GM23338 (cell line): Measurements from ENCODE around the gene TOM1L2. TPM values are rescaled to one million over a fixed set of nuclear protein-coding genes. Genes with fewer than 3 reads are reported as not detected.
A peak's percentile ranks its signal among the peaks of the same experiment; 100 is the strongest.

Source experiments
- ATAC-seq: fragments of 200-7000 bp; cut with Tn5 transposase; 3 replicates; pipeline ENCODE4 v1.9.1; 2020
- DNase-seq: peaks from one replicate; pipeline ENCODE4 v3.0.0-alpha.2; 2015; ENCODE audit warnings: low spot score
- H2AFZ ChIP-seq: fragments of 200-600 bp; sonication (generic); 2 replicates; pipeline ENCODE4 v1.8.0; 2016; ENCODE audit warnings: antibody characterized with exemption, mild to moderate bottlenecking, moderate library complexity
- H3F3A ChIP-seq: fragments of 200-600 bp; sonication (generic); replicated peaks from 2 replicates; pipeline ENCODE4 v1.8.0; 2017; ENCODE audit warnings: antibody characterized with exemption, mixed run types, low read depth
- H3K27ac ChIP-seq: fragments of 200-600 bp; sonication (generic); 2 replicates; pipeline ENCODE4 v1.6.1; 2016; ENCODE audit warnings: low read depth
- H3K27me3 ChIP-seq: fragments of 200-600 bp; sonication (generic); 2 replicates; pipeline ENCODE4 v1.8.0; 2016; ENCODE audit warnings: mild to moderate bottlenecking, mixed run types, moderate library complexity; ENCODE audit not compliant: insufficient read depth
- H3K36me3 ChIP-seq: fragments of 200-600 bp; sonication (generic); 2 replicates; pipeline ENCODE4 v1.8.0; 2016; ENCODE audit warnings: mild to moderate bottlenecking; ENCODE audit not compliant: insufficient read depth
- H3K4me1 ChIP-seq: fragments of 200-600 bp; sonication (generic); 2 replicates; pipeline ENCODE4 v1.8.0; 2016; ENCODE audit warnings: mild to moderate bottlenecking, moderate library complexity; ENCODE audit not compliant: insufficient read depth
- H3K4me2 ChIP-seq: fragments of 200-600 bp; sonication (generic); 2 replicates; pipeline ENCODE4 v1.7.1; 2017; ENCODE audit warnings: mixed run types
- H3K4me3 ChIP-seq: fragments of 200-600 bp; sonication (generic); 2 replicates; pipeline ENCODE4 v1.6.1; 2016; ENCODE audit warnings: mixed run types
- H3K79me2 ChIP-seq: fragments of 200-600 bp; sonication (generic); replicated peaks from 2 replicates; pipeline ENCODE4 v1.8.0; 2017; ENCODE audit warnings: mild to moderate bottlenecking; ENCODE audit not compliant: insufficient read depth
- H3K9me2 ChIP-seq: fragments of 200-600 bp; sonication (generic); 2 replicates; pipeline ENCODE4 v1.8.0; 2017; ENCODE audit not compliant: insufficient read depth
- H4K20me1 ChIP-seq: fragments of 200-600 bp; sonication (generic); replicated peaks from 2 replicates; pipeline ENCODE4 v1.8.0; 2017; ENCODE audit warnings: mild to moderate bottlenecking; ENCODE audit not compliant: insufficient read depth
- H3K27ac Mint-ChIP-seq: 2 replicates; pipeline ENCODE4 v1.8.0; 2020; ENCODE audit warnings: inconsistent platforms, mild to moderate bottlenecking, moderate library complexity, mixed read lengths
- H3K27me3 Mint-ChIP-seq: 3 replicates; pipeline ENCODE4 v1.8.0; 2022; ENCODE audit warnings: low read depth, mild to moderate bottlenecking, moderate library complexity, mixed read lengths, inconsistent platforms; ENCODE audit not compliant: insufficient read depth, poor library complexity
- H3K36me3 Mint-ChIP-seq: 3 replicates; pipeline ENCODE4 v1.8.0; 2021; ENCODE audit warnings: low read depth, mild to moderate bottlenecking, inconsistent platforms, moderate library complexity, mixed read lengths
- H3K4me1 Mint-ChIP-seq: 3 replicates; pipeline ENCODE4 v1.8.0; 2020; ENCODE audit warnings: mild to moderate bottlenecking, inconsistent platforms, mixed read lengths
- H3K4me3 Mint-ChIP-seq: 3 replicates; pipeline ENCODE4 v1.8.0; 2021; ENCODE audit warnings: moderate library complexity, mild to moderate bottlenecking, inconsistent platforms, mixed read lengths
- H3K9me3 Mint-ChIP-seq: 3 replicates; pipeline ENCODE4 v1.8.0; 2020; ENCODE audit warnings: moderate library complexity, mild to moderate bottlenecking, inconsistent platforms, mixed read lengths
- CREB1 ChIP-seq: fragments of 250-450 bp; sonication (Bioruptor Pico); IDR thresholded peaks from 2 replicates; pipeline ENCODE4 v1.5.0; 2020; ENCODE audit warnings: low read depth, mild to moderate bottlenecking, moderate library complexity
- EZH2phosphoT487 ChIP-seq: fragments of 200-600 bp; sonication (generic); IDR thresholded peaks from one replicate; pipeline ENCODE4 v1.8.1; 2018; ENCODE audit warnings: antibody characterized with exemption; ENCODE audit not compliant: unreplicated experiment
- JUNB ChIP-seq: IDR thresholded peaks from one replicate; pipeline ENCODE4 v1.6.1; 2016; ENCODE audit warnings: antibody characterized with exemption; ENCODE audit not compliant: unreplicated experiment
- POLR2AphosphoS5 ChIP-seq: IDR thresholded peaks from 2 replicates; pipeline ENCODE4 v1.6.1; 2016; ENCODE audit warnings: antibody characterized with exemption, low read depth
- ZNF114 ChIP-seq: fragments of 250-450 bp; sonication (Bioruptor Pico); IDR thresholded peaks from 2 replicates; pipeline ENCODE4 v1.5.0; 2020; ENCODE audit warnings: mild to moderate bottlenecking, moderate library complexity
- ZNF331 ChIP-seq: fragments of 250-450 bp; sonication (Bioruptor Pico); IDR thresholded peaks from 2 replicates; pipeline ENCODE4 v1.5.0; 2020; ENCODE audit warnings: low read depth, mild to moderate bottlenecking, moderate library complexity
- polyA plus RNA-seq: library from polyadenylated mRNA; unstranded; fragments of >200 nt; fragmentation: Nextera tagmentation; extraction: Ambion mirVana; gene quantifications from 2 replicates; pipeline ENCODE4 v1.2.1, GENCODE V29; 2016
- total RNA-seq: library from RNA; depleted of rRNA; stranded (reverse); fragments of >200 nt; shearing (Covaris generic); gene quantifications from 2 replicates; pipeline ENCODE4 v1.2.3, GENCODE V29; 2014
- TF ChIP-seq, protein P1 (sequence below), 2 experiments: fragments of 200-600 bp in 1 of 2; sonication (generic) in 1 of 2; conservative IDR thresholded peaks; 2 replicates each; pipeline versions ENCODE4 v1.5.1 to v1.6.1; 2016 to 2017; ENCODE audit warnings: antibody characterized with exemption in 2 of 2, low read depth in 2 of 2, mild to moderate bottlenecking in 2 of 2, moderate library complexity in 1 of 2
- TF ChIP-seq, protein P2 (sequence below): IDR thresholded peaks from one replicate; pipeline ENCODE4 v1.6.1; 2018; ENCODE audit warnings: antibody characterized with exemption; ENCODE audit not compliant: unreplicated experiment

Gene TOM1L2
- total and polyA plus RNA-seq, 2 experiments from 2014 or later = 3.3 TPM

DNA sequence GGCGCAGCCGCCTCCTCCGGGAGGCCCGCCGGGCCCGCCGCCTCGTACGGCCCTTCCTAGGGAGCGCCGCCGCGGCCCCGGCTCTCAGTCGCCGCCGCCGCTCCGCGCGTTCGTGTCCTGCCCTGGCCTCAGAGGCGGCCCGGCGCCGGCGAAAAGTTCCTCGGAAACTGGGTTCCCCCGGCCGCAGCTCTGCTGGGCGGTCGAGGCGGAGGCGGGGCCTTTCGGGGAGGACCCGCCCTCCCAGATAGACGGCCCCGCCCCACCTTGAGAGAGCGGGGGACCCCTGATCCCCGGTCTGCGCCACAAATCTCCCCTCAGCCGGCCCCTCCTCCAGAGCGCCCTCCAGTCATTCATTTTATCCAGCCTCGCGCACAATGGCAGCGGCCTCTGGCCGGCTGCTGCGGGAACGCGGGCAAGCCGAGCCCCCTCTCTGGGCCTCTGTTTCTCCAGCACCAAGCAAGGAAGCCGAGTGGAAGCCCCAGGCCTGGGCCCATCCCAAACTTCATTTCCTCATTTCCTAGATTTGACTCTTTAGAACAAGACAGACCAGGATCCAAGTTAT is 135.3 kb downstream of the TOM1L2 start, which contains the start of gene SREBF1:
SREBF1 (minus strand) TSS at position 169 of the 562 bp plus-strand sequence. CDS start 169 bp downstream, outside the sequence.
- H3K27me3 Mint-ChIP-seq = peaks cover 34% of the 10 kb centered on the region
- peaks cover 30% of the 10 kb centered on the region for H3K36me3 Mint-ChIP-seq
- Histone ChIP-seq H3K4me2 (peak within 1 kb of the TSS; percentile 93), H3F3A (peaks cover 26% of the 10 kb centered on the region), H3K27ac (peak within 1 kb of the TSS; percentile 98), H2AFZ (no peak within 1 kb of the TSS), H3K36me3 (no peaks in the 10 kb centered on the region), H3K79me2 (peaks cover 42% of the 10 kb centered on the region), H3K27me3 (no peaks in the 10 kb centered on the region), H4K20me1 (peaks cover 38% of the 10 kb centered on the region), H3K4me3 (peak within 1 kb of the TSS; percentile 97), H3K4me1 (peaks cover 57% of the 10 kb centered on the region), H3K9me2 (no peaks in the 10 kb centered on the region)
- peak within 1 kb of the TSS; percentile 99 for H3K27ac Mint-ChIP-seq
- H3K9me3 Mint-ChIP-seq = no peaks in the 10 kb centered on the region
- H3K4me3 Mint-ChIP-seq = peak within 1 kb of the TSS; percentile 80
- peak; percentile 95 for DNase-seq
- H3K4me1 Mint-ChIP-seq = peaks cover 67% of the 10 kb centered on the region
- no peak for TF ChIP-seq JUNB
- TF ChIP-seq, protein P1, sequence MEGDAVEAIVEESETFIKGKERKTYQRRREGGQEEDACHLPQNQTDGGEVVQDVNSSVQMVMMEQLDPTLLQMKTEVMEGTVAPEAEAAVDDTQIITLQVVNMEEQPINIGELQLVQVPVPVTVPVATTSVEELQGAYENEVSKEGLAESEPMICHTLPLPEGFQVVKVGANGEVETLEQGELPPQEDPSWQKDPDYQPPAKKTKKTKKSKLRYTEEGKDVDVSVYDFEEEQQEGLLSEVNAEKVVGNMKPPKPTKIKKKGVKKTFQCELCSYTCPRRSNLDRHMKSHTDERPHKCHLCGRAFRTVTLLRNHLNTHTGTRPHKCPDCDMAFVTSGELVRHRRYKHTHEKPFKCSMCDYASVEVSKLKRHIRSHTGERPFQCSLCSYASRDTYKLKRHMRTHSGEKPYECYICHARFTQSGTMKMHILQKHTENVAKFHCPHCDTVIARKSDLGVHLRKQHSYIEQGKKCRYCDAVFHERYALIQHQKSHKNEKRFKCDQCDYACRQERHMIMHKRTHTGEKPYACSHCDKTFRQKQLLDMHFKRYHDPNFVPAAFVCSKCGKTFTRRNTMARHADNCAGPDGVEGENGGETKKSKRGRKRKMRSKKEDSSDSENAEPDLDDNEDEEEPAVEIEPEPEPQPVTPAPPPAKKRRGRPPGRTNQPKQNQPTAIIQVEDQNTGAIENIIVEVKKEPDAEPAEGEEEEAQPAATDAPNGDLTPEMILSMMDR (conservative IDR thresholded peaks at IDR 0.05; ENCODE audit: low read depth in 2 of 2) = no peak
- no peak; the same call in none of the 2 replicates for TF ChIP-seq POLR2AphosphoS5
- peak; percentile 71 for TF ChIP-seq ZNF331 (CRISPR knock-in tag)
- peak; percentile 50 for ATAC-seq

DNA sequence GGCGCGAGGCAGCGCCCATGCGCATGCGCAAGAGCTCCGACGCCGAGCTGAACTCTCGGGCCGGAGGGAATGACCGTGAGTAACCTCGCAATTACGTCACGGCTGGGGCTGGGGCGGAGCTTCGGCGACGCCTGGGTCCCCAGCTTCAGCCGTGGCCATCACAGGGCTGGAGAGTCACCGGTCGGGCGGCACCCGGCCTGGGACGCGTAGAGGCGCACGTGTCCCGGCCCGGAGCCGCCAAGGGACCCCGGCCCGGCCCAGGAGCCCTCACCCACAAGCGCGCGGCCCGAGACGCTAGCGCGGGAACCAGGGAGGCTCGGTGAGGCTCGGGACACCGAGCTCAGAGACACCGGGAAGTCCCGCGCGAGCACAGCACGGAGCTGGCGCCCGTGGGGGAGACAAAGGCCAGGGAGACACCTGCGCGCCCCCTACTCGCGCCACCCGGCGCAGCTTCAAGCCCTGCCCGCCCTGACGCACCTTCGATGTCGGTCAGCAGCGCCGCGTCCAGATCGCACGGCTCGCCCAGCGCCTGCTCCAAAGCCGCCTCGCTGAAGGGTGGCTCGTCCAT is 135.9 kb downstream of the TOM1L2 start:
- 0 out of 2 replicates have a peak overlapping the region, but pooled peaks have one; percentile 77 for H3K27ac Mint-ChIP-seq
- peaks cover 42% of the 10 kb centered on the region for H4K20me1 ChIP-seq
- peaks cover 66% of the 10 kb centered on the region for H3K4me1 Mint-ChIP-seq
- DNase-seq = peak; percentile 97
- H2AFZ ChIP-seq = no peak overlapping the region
- peaks cover 34% of the 10 kb centered on the region for H3K36me3 Mint-ChIP-seq
- H3F3A ChIP-seq = peaks cover 26% of the 10 kb centered on the region
- H3K9me2 ChIP-seq = no peaks in the 10 kb centered on the region
- no peaks in the 10 kb centered on the region for H3K36me3 ChIP-seq
- H3K9me3 Mint-ChIP-seq = no peaks in the 10 kb centered on the region
- peak overlapping the region; percentile 98 for H3K27ac ChIP-seq
- TF ChIP-seq POLR2AphosphoS5 = peak; percentile 88
- TF ChIP-seq, protein P2, sequence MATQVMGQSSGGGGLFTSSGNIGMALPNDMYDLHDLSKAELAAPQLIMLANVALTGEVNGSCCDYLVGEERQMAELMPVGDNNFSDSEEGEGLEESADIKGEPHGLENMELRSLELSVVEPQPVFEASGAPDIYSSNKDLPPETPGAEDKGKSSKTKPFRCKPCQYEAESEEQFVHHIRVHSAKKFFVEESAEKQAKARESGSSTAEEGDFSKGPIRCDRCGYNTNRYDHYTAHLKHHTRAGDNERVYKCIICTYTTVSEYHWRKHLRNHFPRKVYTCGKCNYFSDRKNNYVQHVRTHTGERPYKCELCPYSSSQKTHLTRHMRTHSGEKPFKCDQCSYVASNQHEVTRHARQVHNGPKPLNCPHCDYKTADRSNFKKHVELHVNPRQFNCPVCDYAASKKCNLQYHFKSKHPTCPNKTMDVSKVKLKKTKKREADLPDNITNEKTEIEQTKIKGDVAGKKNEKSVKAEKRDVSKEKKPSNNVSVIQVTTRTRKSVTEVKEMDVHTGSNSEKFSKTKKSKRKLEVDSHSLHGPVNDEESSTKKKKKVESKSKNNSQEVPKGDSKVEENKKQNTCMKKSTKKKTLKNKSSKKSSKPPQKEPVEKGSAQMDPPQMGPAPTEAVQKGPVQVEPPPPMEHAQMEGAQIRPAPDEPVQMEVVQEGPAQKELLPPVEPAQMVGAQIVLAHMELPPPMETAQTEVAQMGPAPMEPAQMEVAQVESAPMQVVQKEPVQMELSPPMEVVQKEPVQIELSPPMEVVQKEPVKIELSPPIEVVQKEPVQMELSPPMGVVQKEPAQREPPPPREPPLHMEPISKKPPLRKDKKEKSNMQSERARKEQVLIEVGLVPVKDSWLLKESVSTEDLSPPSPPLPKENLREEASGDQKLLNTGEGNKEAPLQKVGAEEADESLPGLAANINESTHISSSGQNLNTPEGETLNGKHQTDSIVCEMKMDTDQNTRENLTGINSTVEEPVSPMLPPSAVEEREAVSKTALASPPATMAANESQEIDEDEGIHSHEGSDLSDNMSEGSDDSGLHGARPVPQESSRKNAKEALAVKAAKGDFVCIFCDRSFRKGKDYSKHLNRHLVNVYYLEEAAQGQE = no peak
- no peak for TF ChIP-seq EZH2phosphoT487
- peak; percentile 93 for TF ChIP-seq CREB1
- TF ChIP-seq ZNF114 = no peak
- no peak for TF ChIP-seq ZNF331 (CRISPR knock-in tag)
- TF ChIP-seq, protein P1 (conservative IDR thresholded peaks at IDR 0.05; ENCODE audit: low read depth in 2 of 2) = no peak
- no peaks in the 10 kb centered on the region for H3K27me3 ChIP-seq
- H3K4me3 ChIP-seq = peak overlapping the region; percentile 97
- peak overlapping the region; percentile 80 for H3K4me3 Mint-ChIP-seq
- H3K4me2 ChIP-seq = peak overlapping the region; percentile 93
- peaks cover 34% of the 10 kb centered on the region for H3K27me3 Mint-ChIP-seq
- H3K79me2 ChIP-seq = peaks cover 47% of the 10 kb centered on the region
- ATAC-seq = peak; percentile 41
- H3K4me1 ChIP-seq = peaks cover 52% of the 10 kb centered on the region
